NB4 (cell line): ENCODE results near the gene MCC.

Experiments
- CTCF ChIP-seq: IDR thresholded peaks from one replicate; pipeline ENCODE4 v1.5.1; 2012; ENCODE audit warnings: low read depth, low read length
- MAX ChIP-seq: IDR thresholded peaks from 2 replicates; pipeline ENCODE4 v1.6.1; 2011; ENCODE audit warnings: low read depth, low read length
- POLR2A ChIP-seq: IDR thresholded peaks from 2 replicates; pipeline ENCODE4 v1.6.1; 2011; ENCODE audit warnings: mild to moderate bottlenecking; ENCODE audit not compliant: insufficient read length; ENCODE audit errors: extremely low read depth

GRCh38 chr5:113087976-113088514, 400.2 kb downstream of the MCC start:
- TF ChIP-seq POLR2A = no peak
- no peak for TF ChIP-seq CTCF
- TF ChIP-seq MAX = no peak
